CD8-positive, alpha-beta memory T cell (primary cell): ENCODE results near the gene ADGRF3. TPM values are rescaled to one million over a fixed set of nuclear protein-coding genes. Genes with fewer than 3 reads are reported as not detected.
A peak's percentile ranks its signal among the peaks of the same experiment; 100 is the strongest.
"Not testable (repeated sequence)": the region's sequence is repeated elsewhere in the genome, so short reads cannot be mapped to it uniquely, and the experiment has no call there.

ENCODE experiments used
- CTCF ChIA-PET: fragments of 350-600 bp; sonication (Branson Sonifier 250); formaldehyde crosslinking; loops from one replicate; lab custom pipeline; 2021; ENCODE audit warnings: antibody characterized with exemption; lab: Charles Lee
- POLR2A ChIA-PET: fragments of 350-600 bp; sonication (Branson Sonifier 250); formaldehyde crosslinking; loops from one replicate; lab custom pipeline; 2021; ENCODE audit warnings: antibody characterized with exemption; lab: Charles Lee
- DNase-seq, 5 donors: peaks; one replicate each; pipeline versions ENCODE4 v3.0.0 to v3.0.0-alpha.2; 2020 to 2022; ENCODE audit warnings: mixed read lengths in 1 of 5
- H3K27ac ChIP-seq: one replicate; pipeline ENCODE4 v1.7.0; 2013; ENCODE audit warnings: low read depth, mild to moderate bottlenecking, low read length, moderate library complexity
- H3K27me3 ChIP-seq: 2 replicates; pipeline ENCODE4 v1.7.0; 2013; ENCODE audit warnings: low read length, mild to moderate bottlenecking; ENCODE audit not compliant: insufficient read depth, poor library complexity, severe bottlenecking
- H3K36me3 ChIP-seq: 2 replicates; pipeline ENCODE4 v1.7.0; 2013; ENCODE audit warnings: mild to moderate bottlenecking, low read length, moderate library complexity; ENCODE audit not compliant: insufficient read depth
- H3K4me1 ChIP-seq: 2 replicates; pipeline ENCODE4 v1.7.0; 2013; ENCODE audit warnings: mild to moderate bottlenecking, low read length, moderate library complexity; ENCODE audit not compliant: insufficient read depth
- H3K4me3 ChIP-seq: 2 replicates; pipeline ENCODE4 v1.7.0; 2013; ENCODE audit warnings: mild to moderate bottlenecking, low read length
- H3K9me3 ChIP-seq: 2 replicates; pipeline ENCODE4 v1.7.0; 2013; ENCODE audit warnings: mild to moderate bottlenecking, low read length
- H3K27ac Mint-ChIP-seq, 8 donors: one replicate each; pipeline ENCODE4 v1.8.0; 2020 to 2021; ENCODE audit warnings: mixed read lengths in 8 of 8, mild to moderate bottlenecking in 6 of 8, inconsistent platforms in 3 of 8, moderate library complexity in 3 of 8
- H3K27me3 Mint-ChIP-seq, 2 donors: one replicate each; pipeline ENCODE4 v1.8.0; 2020 to 2021; ENCODE audit warnings: mixed read lengths in 2 of 2, mild to moderate bottlenecking in 1 of 2, moderate library complexity in 1 of 2
- H3K36me3 Mint-ChIP-seq, 3 donors: one replicate each; pipeline ENCODE4 v1.8.0; 2020 to 2021; ENCODE audit warnings: mixed read lengths in 3 of 3, inconsistent platforms in 1 of 3, mild to moderate bottlenecking in 1 of 3
- H3K4me1 Mint-ChIP-seq, 3 donors: one replicate each; pipeline ENCODE4 v1.8.0; 2020 to 2021; ENCODE audit warnings: mixed read lengths in 3 of 3, inconsistent platforms in 1 of 3, mild to moderate bottlenecking in 1 of 3
- H3K4me3 Mint-ChIP-seq, 7 donors: one replicate each; pipeline ENCODE4 v1.8.0; 2020 to 2021; ENCODE audit warnings: mixed read lengths in 7 of 7, mild to moderate bottlenecking in 6 of 7, moderate library complexity in 4 of 7, inconsistent platforms in 2 of 7
- H3K9me3 Mint-ChIP-seq, 5 donors: one replicate each; pipeline ENCODE4 v1.8.0; 2020 to 2022; ENCODE audit warnings: mixed read lengths in 5 of 5, mild to moderate bottlenecking in 3 of 5, moderate library complexity in 2 of 5, inconsistent platforms in 1 of 5
- polyA plus RNA-seq: library from polyadenylated mRNA; unstranded; fragments of 300-500 nt; fragmentation: Illumina TruSeq; gene quantifications from one replicate; pipeline ENCODE4 v1.2.3, GENCODE V29; 2021
- total RNA-seq, 2 experiments: library from RNA; stranded (reverse); gene quantifications; one replicate each; pipeline ENCODE4 v1.2.3, GENCODE V29; 2021

Gene ADGRF3
- total and polyA plus RNA-seq, 3 experiments from 2014 or later = 0.43 to 4.0 (median 2.6) TPM

GRCh38 chr2:26380281-26380680 lies 33.7 kb upstream of the ADGRF3 start:
- peak overlapping the region in 1 of 8 donors; percentile 33 for H3K27ac Mint-ChIP-seq
- CTCF ChIA-PET = no interaction called here
- POLR2A ChIA-PET = no interaction called here
- H3K9me3 Mint-ChIP-seq = no peaks in the 10 kb centered on the region
- peaks cover 5% of the 10 kb centered on the region for H3K36me3 ChIP-seq
- no peaks in the 10 kb centered on the region for H3K27me3 ChIP-seq
- no peak overlapping the region for H3K4me3 ChIP-seq
- H3K9me3 ChIP-seq = no peaks in the 10 kb centered on the region
- peaks cover 20 to 67% (median 24%) of the 10 kb centered on the region in 3 donors for H3K36me3 Mint-ChIP-seq
- no peak overlapping the region for H3K27ac ChIP-seq
- no peak overlapping the region for H3K4me3 Mint-ChIP-seq
- H3K4me1 ChIP-seq = no peaks in the 10 kb centered on the region
- H3K27me3 Mint-ChIP-seq = no peaks in the 10 kb centered on the region
- H3K4me1 Mint-ChIP-seq = peaks cover 0 to 18% (median 5%) of the 10 kb centered on the region in 3 donors
- DNase-seq = no peak

- DNase-seq = no peak
- no peak overlapping the region for H3K4me3 ChIP-seq
- H3K4me3 Mint-ChIP-seq = no peak overlapping the region
- H3K36me3 Mint-ChIP-seq = peaks cover 20 to 70% (median 31%) of the 10 kb centered on the region in 3 donors
- H3K27ac Mint-ChIP-seq = peak overlapping the region in 2 of 8 donors; percentile 51 to 68
- H3K4me1 Mint-ChIP-seq = peaks cover 2 to 18% (median 5%) of the 10 kb centered on the region in 3 donors
- no peak overlapping the region for H3K27ac ChIP-seq
- H3K27me3 ChIP-seq = no peaks in the 10 kb centered on the region
- peaks cover 9% of the 10 kb centered on the region for H3K36me3 ChIP-seq
- H3K9me3 ChIP-seq = no peaks in the 10 kb centered on the region
- no peaks in the 10 kb centered on the region for H3K27me3 Mint-ChIP-seq
- ChIA-PET CTCF (no interaction called here), POLR2A (no interaction called here)
- H3K9me3 Mint-ChIP-seq = no peaks in the 10 kb centered on the region
- H3K4me1 ChIP-seq = no peaks in the 10 kb centered on the region
These were observed 30.2 kb upstream of the ADGRF3 start for GRCh38 chr2:26376799-26377198.

GRCh38 chr2:26370909-26371308 lies 24.3 kb upstream of the ADGRF3 start:
- H3K4me1 ChIP-seq, H3K9me3 Mint-ChIP-seq, H3K27me3 Mint-ChIP-seq, H3K36me3 ChIP-seq, H3K27ac ChIP-seq, DNase-seq, H3K4me1 Mint-ChIP-seq, CTCF ChIA-PET, H3K4me3 Mint-ChIP-seq, POLR2A ChIA-PET, H3K27me3 ChIP-seq, H3K4me3 ChIP-seq, H3K9me3 ChIP-seq, H3K27ac Mint-ChIP-seq: not testable (repeated sequence)
- H3K36me3 Mint-ChIP-seq = peaks cover 8 to 64% (median 23%) of the 10 kb centered on the region in 3 donors

DNA sequence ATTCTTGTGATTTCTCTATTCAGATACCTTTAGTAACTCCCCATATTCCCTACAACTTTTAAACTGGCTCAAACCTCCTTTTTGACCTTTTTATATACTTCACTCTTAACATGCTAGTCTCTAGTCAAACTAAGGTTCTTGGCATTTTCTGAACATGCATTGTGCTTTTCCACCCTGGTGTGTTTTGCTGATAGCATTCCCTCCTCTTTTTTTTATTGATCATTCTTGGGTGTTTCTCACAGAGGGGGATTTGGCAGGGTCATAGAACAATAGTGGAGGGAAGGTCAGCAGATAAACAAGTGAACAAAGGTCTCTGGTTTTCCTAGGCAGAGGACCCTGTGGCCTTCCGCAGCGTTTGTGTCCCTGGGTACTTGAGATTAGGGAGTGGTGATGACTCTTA lies 23.1 kb upstream of the ADGRF3 start:
- H3K27ac ChIP-seq, H3K4me3 ChIP-seq, H3K27me3 Mint-ChIP-seq, POLR2A ChIA-PET, H3K9me3 ChIP-seq, H3K4me1 Mint-ChIP-seq, H3K36me3 ChIP-seq, H3K4me1 ChIP-seq, H3K4me3 Mint-ChIP-seq, DNase-seq, H3K9me3 Mint-ChIP-seq, H3K27me3 ChIP-seq, CTCF ChIA-PET: not testable (repeated sequence)
- Mint-ChIP-seq H3K27ac (peak overlapping the region in 2 of 8 donors; percentile 35 to 53), H3K36me3 (peaks cover 8 to 63% (median 19%) of the 10 kb centered on the region in 3 donors)

DNA sequence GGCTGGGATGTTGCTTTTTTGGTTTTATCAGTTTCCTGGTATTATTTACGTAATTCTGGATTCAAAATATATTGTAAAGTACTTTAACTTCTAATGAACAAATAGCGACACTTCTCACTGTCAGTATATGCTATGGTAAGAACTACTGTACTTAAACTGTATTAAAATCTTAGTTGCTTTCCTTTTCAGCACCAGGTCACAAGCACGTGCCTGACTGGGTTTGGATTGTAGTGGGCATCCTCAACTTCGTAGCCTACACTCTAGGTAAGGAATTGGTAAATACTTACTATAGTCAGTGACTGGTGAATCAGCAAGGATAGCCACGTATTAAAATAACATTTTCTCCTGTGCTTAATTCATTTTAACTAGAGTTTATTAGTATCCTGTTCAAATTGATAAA lies 20.4 kb upstream of the ADGRF3 start:
- POLR2A ChIA-PET = no interaction called here
- H3K4me1 Mint-ChIP-seq = peaks cover 15 to 17% (median 16%) of the 10 kb centered on the region in 3 donors
- CTCF ChIA-PET = no interaction called here
- no peaks in the 10 kb centered on the region for H3K27me3 Mint-ChIP-seq
- no peaks in the 10 kb centered on the region for H3K9me3 Mint-ChIP-seq
- H3K27me3 ChIP-seq = no peaks in the 10 kb centered on the region
- DNase-seq = no peak
- no peak overlapping the region for H3K27ac ChIP-seq
- H3K36me3 Mint-ChIP-seq = peaks cover 3 to 47% (median 7%) of the 10 kb centered on the region in 3 donors
- peaks cover 6% of the 10 kb centered on the region for H3K36me3 ChIP-seq
- H3K4me3 ChIP-seq = no peak overlapping the region
- H3K4me3 Mint-ChIP-seq = no peak overlapping the region
- H3K9me3 ChIP-seq = no peaks in the 10 kb centered on the region
- H3K27ac Mint-ChIP-seq = no peak overlapping the region
- peaks cover 9% of the 10 kb centered on the region for H3K4me1 ChIP-seq

GRCh38 chr2:26364669-26365068 lies 18.1 kb upstream of the ADGRF3 start:
- H3K4me1 ChIP-seq = peaks cover 9% of the 10 kb centered on the region
- Mint-ChIP-seq H3K27ac (no peak overlapping the region), H3K9me3 (no peaks in the 10 kb centered on the region), H3K36me3 (peaks cover 0 to 45% (median 4%) of the 10 kb centered on the region in 3 donors), H3K27me3 (no peaks in the 10 kb centered on the region), H3K4me1 (peaks cover 19 to 37% (median 35%) of the 10 kb centered on the region in 3 donors), H3K4me3 (no peak overlapping the region)
- H3K36me3 ChIP-seq = peaks cover 6% of the 10 kb centered on the region
- no peak overlapping the region for H3K4me3 ChIP-seq
- DNase-seq = no peak
- ChIA-PET POLR2A (no interaction called here), CTCF (no interaction called here)
- no peak overlapping the region for H3K27ac ChIP-seq
- no peaks in the 10 kb centered on the region for H3K27me3 ChIP-seq
- H3K9me3 ChIP-seq = no peaks in the 10 kb centered on the region

- ChIA-PET CTCF (interaction anchor here (0.7 kb wide), 1 partner anchor 12 kb away, joined by 3 read pairs; no protein-coding TSS in a partner anchor), POLR2A (no interaction called here)
- Mint-ChIP-seq H3K36me3 (peaks cover 0 to 38% (median 1%) of the 10 kb centered on the region in 3 donors), H3K27ac (peak overlapping the region in 2 of 8 donors; percentile 35 to 54), H3K27me3 (no peaks in the 10 kb centered on the region), H3K4me1 (peaks cover 25 to 44% (median 42%) of the 10 kb centered on the region in 3 donors), H3K9me3 (no peaks in the 10 kb centered on the region), H3K4me3 (peak overlapping the region in 1 of 7 donors; percentile 47)
- no peak for DNase-seq
- Histone ChIP-seq H3K27ac (no peak overlapping the region), H3K4me1 (peaks cover 9% of the 10 kb centered on the region), H3K9me3 (no peaks in the 10 kb centered on the region), H3K36me3 (peaks cover 6% of the 10 kb centered on the region), H3K4me3 (no peak overlapping the region), H3K27me3 (no peaks in the 10 kb centered on the region)
These were observed 17.4 kb upstream of the ADGRF3 start for GRCh38 chr2:26363958-26364357.

DNA sequence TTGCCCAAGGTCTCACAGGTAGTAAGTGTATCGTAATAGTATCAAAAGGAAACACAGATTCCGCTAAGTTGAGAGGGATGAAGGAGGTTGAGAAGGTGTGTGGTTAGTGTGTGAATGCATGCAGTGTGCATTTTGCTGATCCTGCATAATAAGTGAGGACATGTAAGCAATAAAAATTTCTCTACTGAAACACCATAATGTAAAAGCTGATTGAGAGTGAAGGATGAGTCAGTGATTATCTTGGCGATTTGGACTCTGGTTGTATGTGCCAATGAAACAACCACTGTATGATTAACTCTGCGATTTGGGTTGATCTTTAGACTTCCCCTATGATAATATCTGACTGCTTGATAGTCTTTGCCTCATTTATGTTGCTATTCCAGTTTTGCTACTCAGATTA lies 16.7 kb upstream of the ADGRF3 start:
- CTCF ChIA-PET = no interaction called here
- peaks cover 25 to 50% (median 49%) of the 10 kb centered on the region in 3 donors for H3K4me1 Mint-ChIP-seq
- H3K4me3 Mint-ChIP-seq = no peak overlapping the region
- POLR2A ChIA-PET = no interaction called here
- peak overlapping the region in 5 of 8 donors; percentile 1 to 64 (median 3) for H3K27ac Mint-ChIP-seq
- no peaks in the 10 kb centered on the region for H3K27me3 ChIP-seq
- no peaks in the 10 kb centered on the region for H3K9me3 Mint-ChIP-seq
- H3K27ac ChIP-seq = no peak overlapping the region
- H3K27me3 Mint-ChIP-seq = no peaks in the 10 kb centered on the region
- no peak overlapping the region for H3K4me3 ChIP-seq
- peaks cover 9% of the 10 kb centered on the region for H3K4me1 ChIP-seq
- H3K36me3 ChIP-seq = peaks cover 6% of the 10 kb centered on the region
- H3K36me3 Mint-ChIP-seq = peaks cover 0 to 31% (median 3%) of the 10 kb centered on the region in 3 donors
- H3K9me3 ChIP-seq = no peaks in the 10 kb centered on the region
- DNase-seq = no peak
